Epithelial cell of proximal tubule (primary cell): Measurements from ENCODE around the gene TMIGD3. TPM values are rescaled to one million over a fixed set of nuclear protein-coding genes. Genes with fewer than 3 reads are reported as not detected.

Experiments used
- DNase-seq: peaks from one replicate; pipeline ENCODE4 v3.0.0-alpha.2; 2011; ENCODE audit warnings: low read depth
- H3K4me3 ChIP-seq: 2 replicates; pipeline ENCODE4 v1.5.1; 2011; ENCODE audit warnings: low read depth, mild to moderate bottlenecking, low read length
- total RNA-seq: library from RNA; depleted of rRNA; stranded (reverse); fragments of >200 nt; gene quantifications from 2 replicates; pipeline ENCODE4 v1.2.3, GENCODE V29; 2015
- TF ChIP-seq, protein P1 (sequence below): conservative IDR thresholded peaks from 2 replicates; pipeline ENCODE4 v1.5.1; 2012; ENCODE audit warnings: low read depth, mild to moderate bottlenecking, low read length

The TMIGD3 gene
- total RNA-seq, 1 donor from 2014 or later = not detected

DNA sequence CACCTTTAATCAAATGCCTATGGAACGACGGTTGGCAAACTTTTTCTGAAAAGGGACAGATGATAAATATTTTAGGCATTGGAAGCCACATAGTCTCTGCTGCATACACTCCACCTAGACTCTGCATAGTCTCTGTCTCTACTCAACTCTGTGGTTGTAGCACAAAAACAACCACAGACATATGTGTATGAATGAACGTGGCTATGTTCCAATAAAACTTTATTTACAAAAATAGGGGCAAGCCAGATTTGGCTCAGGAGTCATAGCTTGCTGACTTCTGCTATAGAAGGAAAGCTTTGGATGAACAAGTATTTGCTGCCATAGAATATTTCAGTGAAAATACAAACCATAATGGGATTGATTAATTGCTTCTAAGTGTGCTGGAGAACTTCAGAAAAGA, 37.5 kb upstream of the TMIGD3 start:
- H3K4me3 ChIP-seq = no peak overlapping the region
- TF ChIP-seq, protein P1, sequence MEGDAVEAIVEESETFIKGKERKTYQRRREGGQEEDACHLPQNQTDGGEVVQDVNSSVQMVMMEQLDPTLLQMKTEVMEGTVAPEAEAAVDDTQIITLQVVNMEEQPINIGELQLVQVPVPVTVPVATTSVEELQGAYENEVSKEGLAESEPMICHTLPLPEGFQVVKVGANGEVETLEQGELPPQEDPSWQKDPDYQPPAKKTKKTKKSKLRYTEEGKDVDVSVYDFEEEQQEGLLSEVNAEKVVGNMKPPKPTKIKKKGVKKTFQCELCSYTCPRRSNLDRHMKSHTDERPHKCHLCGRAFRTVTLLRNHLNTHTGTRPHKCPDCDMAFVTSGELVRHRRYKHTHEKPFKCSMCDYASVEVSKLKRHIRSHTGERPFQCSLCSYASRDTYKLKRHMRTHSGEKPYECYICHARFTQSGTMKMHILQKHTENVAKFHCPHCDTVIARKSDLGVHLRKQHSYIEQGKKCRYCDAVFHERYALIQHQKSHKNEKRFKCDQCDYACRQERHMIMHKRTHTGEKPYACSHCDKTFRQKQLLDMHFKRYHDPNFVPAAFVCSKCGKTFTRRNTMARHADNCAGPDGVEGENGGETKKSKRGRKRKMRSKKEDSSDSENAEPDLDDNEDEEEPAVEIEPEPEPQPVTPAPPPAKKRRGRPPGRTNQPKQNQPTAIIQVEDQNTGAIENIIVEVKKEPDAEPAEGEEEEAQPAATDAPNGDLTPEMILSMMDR = no peak
- no peak for DNase-seq

DNA sequence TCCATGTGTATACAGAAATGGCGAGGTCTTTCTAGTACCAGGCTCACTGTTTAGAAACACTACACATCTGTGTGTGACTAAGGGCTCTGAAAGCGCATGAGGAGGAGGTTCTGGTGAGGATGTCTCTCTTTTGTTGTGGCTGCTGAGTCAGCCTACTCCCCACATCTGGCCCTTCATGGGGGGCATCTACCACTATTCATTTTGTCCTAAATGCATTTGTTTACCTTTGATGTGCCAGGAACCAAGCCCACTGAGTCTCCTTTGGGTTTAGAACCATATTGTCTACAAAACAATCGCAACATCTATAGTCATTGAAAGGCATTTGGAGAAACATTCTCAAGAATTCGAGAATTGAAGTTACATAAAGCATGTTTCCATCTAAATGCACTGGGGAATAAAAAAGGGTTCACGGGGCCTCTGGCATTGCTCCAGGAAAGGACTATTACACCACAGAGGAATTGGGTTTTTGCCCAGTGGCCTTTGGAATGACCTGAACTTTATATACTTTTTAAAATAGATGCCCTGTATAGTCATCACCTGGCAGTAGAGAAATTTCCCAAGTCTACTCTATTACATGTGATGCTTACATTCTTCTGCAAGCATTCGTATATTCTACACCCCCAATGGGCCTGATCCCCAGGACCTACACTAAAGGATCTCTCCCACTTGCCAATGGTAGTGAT, 35.1 kb upstream of the TMIGD3 start:
- no peak for DNase-seq
- TF ChIP-seq, protein P1 = no peak
- no peak overlapping the region for H3K4me3 ChIP-seq

DNA sequence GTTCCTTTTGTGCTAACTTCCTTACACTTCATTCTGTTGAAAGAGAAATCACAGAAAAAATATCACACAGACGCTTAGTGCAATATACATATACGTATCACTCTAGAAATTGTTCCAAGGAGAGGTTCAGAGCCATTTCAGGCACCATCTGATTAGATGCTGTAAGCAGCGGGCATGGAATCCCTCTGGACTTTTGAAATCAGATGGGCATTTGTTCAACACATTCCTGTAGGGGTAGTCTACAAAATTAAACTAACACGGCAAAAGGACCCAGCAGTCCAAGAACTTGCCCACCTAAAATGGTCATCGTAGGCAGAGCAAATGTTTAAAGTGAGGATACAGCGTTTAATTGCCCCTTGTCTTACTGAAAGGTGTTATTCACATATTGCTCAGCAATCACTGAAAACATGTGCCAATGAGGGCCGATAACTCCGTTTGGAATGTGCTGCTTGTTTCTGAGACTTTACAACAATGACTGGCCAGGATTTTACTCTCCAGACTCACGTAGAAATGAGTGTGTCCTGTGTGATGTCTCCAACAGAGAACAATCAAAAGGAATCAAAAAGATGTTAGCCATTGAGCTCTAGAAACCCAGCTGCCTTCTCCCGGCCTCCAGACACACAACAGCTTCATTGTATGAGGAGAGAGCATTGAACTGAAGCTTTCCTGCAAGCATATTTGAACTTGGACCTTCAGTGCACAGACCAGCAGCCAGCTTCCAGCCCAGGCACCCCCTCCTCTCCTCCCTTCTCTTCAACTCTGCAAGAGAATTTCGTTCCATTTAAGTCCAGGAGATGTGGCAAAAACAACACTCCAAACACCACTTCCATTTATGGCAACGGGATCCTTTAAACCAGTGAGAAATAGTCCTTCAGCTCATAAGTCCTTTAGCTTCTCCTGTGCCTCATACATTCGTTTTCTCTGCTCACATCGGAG, 32.1 kb upstream of the TMIGD3 start:
- H3K4me3 ChIP-seq = no peak overlapping the region
- DNase-seq = no peak
- TF ChIP-seq, protein P1 = no peak

DNA sequence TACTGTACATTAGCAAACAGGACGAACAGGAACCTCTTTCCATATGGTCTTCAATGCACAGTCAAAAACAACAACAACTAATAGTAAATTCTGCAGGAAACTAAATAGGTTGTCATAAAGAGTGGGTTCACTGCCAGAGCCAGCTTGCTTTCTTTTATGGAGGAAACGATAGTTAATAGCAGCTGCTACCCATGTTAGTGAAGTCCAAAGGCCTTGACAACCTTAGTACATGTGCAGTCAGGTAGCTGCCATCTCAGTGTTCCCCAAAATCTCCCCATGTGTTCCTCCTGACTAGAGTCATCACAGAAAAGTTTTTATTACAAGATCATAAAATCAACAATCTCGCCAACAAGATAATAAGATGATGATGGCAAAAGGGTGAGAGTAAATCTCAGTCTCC, 16.6 kb upstream of the TMIGD3 start:
- H3K4me3 ChIP-seq = no peak overlapping the region
- no peak for DNase-seq
- TF ChIP-seq, protein P1 = no peak

DNA sequence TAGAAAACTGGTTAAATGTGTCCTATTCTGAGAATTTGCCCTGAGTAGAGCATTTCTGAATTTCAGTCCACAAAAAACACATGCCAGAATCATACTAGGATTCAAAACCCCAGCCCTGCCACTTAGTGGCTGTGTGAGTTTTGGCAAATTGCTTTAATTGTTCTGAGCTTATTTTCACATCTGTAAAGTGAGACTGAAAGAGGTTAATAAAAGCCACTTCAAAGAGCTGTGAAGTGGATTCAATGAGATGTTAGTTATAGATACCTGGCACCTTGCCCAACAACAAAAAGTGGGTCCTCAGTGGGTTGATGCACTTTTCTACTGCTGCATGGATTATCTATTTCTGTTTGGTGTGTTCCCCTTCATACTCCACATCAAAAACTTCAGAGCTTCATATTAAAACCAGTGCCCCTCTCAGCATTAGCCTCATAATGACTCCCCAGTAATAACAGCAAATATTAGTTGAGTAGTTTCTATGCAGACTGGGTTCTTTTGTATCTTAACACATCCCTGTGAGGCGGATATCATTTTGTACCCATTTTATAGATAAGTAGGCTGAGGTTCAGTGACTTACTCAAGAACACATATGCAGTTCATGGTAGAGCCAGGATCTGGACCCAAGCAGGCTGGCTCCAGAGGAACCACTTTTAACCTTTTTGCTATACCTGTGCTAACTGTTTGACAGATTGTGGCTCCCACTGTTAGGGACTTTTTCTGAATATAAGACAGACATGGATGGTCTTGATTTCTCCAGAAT, 14.2 kb upstream of the TMIGD3 start:
- DNase-seq = no peak
- H3K4me3 ChIP-seq = no peak overlapping the region

DNA sequence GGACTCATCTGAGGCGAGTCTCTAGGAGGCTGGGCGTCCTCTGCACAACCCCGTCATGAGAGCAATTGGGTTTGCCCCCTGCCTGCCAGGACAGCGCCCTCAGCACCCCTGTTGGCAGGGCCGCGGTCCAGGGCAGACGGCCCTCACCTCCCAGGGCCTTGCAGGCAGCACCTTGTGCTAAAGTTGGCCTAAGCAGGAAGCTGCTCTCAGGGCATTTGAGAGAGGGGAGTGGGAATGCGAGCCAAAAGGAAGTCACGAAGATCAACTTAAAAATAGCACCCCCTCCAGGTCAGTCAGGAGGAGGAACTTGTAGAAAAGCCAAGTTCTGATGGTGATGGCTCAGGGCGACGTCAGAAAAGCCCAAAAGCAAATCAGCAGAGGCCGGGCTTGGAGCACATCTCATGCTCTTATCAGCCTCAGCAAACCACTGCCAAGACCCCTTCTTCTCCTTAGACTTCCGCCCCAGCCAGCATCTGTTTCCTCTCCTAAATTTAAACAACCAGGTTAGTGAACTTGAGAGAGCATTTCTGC, 12.6 kb upstream of the TMIGD3 start:
- no peak for DNase-seq
- H3K4me3 ChIP-seq = peak overlapping the region; percentile 52
- TF ChIP-seq, protein P1 = peak; percentile 51

More for the DNA sequence above, 14.2 kb upstream of the TMIGD3 start:
- TF ChIP-seq, protein P1 = no peak
